DND-41 (cell line): ENCODE results near the gene SIPA1.

Source experiments
- CTCF ChIP-seq: IDR thresholded peaks from 2 replicates; pipeline ENCODE4 v1.5.1; 2012; ENCODE audit warnings: borderline replicate concordance, low read length, moderate library complexity, mild to moderate bottlenecking; ENCODE audit not compliant: poor library complexity, severe bottlenecking; ENCODE audit errors: extremely low read depth
- EZH2 ChIP-seq: IDR thresholded peaks from 3 replicates; pipeline ENCODE4 v1.6.1; 2012; ENCODE audit warnings: borderline replicate concordance, low read depth, mild to moderate bottlenecking, moderate library complexity, low read length, inconsistent platforms; ENCODE audit not compliant: severe bottlenecking

GRCh38 chr11:65655570-65656332, 17.9 kb downstream of the SIPA1 start:
- TF ChIP-seq CTCF (no peak), EZH2 (no peak)
